K562 (cell line): ENCODE measurements around the gene CLCN6. TPM values are rescaled to one million over a fixed set of nuclear protein-coding genes. Genes with fewer than 3 reads are reported as not detected.

Experiments used
- ATF1 ChIP-seq, 2 experiments: fragments of 450-650 bp in 1 of 2; IDR thresholded peaks; 2 replicates each; pipeline ENCODE4 v1.6.1; 2016; ENCODE audit warnings: missing compliant biosample characterization in 1 of 2, missing genetic modification characterization in 1 of 2
- CC2D1A ChIP-seq: fragments of 450-650 bp; IDR thresholded peaks from 2 replicates; pipeline ENCODE4 v1.6.1; 2017; ENCODE audit warnings: mild to moderate bottlenecking
- FOXJ3 ChIP-seq: sonication (generic); formaldehyde crosslinking; IDR thresholded peaks from 2 replicates; pipeline ENCODE4 v1.4.0; 2020; ENCODE audit warnings: mild to moderate bottlenecking, missing genetic modification reagents
- GABPB2 ChIP-seq: fragments of 250-450 bp; sonication (Bioruptor Pico); conservative IDR thresholded peaks from 2 replicates; pipeline ENCODE4 v1.5.1; 2021; ENCODE audit warnings: mild to moderate bottlenecking
- HOMEZ ChIP-seq: fragments of 250-450 bp; sonication (Bioruptor Pico); IDR thresholded peaks from 2 replicates; pipeline ENCODE4 v1.4.0; 2020; ENCODE audit warnings: mild to moderate bottlenecking, moderate library complexity
- KHSRP ChIP-seq: fragments of 450-650 bp; IDR thresholded peaks from 2 replicates; pipeline ENCODE4 v1.6.1; 2017
- MYNN ChIP-seq, 2 experiments: sonication (generic); formaldehyde crosslinking in 1 of 2; IDR thresholded peaks; 2 replicates each; pipeline versions ENCODE4 v1.5.0 to v1.6.1; 2016 to 2020; ENCODE audit warnings: antibody characterized with exemption in 1 of 2, missing genetic modification reagents in 1 of 2
- NFATC3 ChIP-seq: fragments of 450-650 bp; IDR thresholded peaks from 2 replicates; pipeline ENCODE4 v1.6.1; 2017; ENCODE audit warnings: mild to moderate bottlenecking
- RBBP5 ChIP-seq: fragments of 200-600 bp; sonication (generic); IDR thresholded peaks from 2 replicates; pipeline ENCODE4 v1.6.1; 2012; ENCODE audit warnings: borderline replicate concordance, mild to moderate bottlenecking, low read length, control low read depth, inconsistent platforms; ENCODE audit not compliant: insufficient read depth, poor library complexity, severe bottlenecking
- RREB1 ChIP-seq: fragments of 250-450 bp; sonication (Bioruptor Pico); IDR thresholded peaks from 2 replicates; pipeline ENCODE4 v1.4.0; 2020
- SREBF2 ChIP-seq: sonication (generic); formaldehyde crosslinking; IDR thresholded peaks from 2 replicates; pipeline ENCODE4 v1.4.0; 2020; ENCODE audit warnings: mild to moderate bottlenecking, missing genetic modification reagents
- TEAD2 ChIP-seq: fragments of 450-650 bp; IDR thresholded peaks from 2 replicates; pipeline ENCODE4 v1.6.1; 2016; ENCODE audit warnings: missing genetic modification characterization, control low read depth, missing compliant biosample characterization
- TFAP4 ChIP-seq: sonication (generic); formaldehyde crosslinking; IDR thresholded peaks from 2 replicates; pipeline ENCODE4 v1.8.0; 2022; ENCODE audit warnings: missing genetic modification reagents, mild to moderate bottlenecking, moderate library complexity, borderline replicate concordance
- ZNF589 ChIP-seq: fragments of 200-800 bp; sonication (Bioruptor generic); IDR thresholded peaks from 2 replicates; pipeline ENCODE4 v1.6.1; 2016; ENCODE audit warnings: low read depth, missing genetic modification characterization, missing compliant biosample characterization
- polyA plus RNA-seq, 8 experiments: library from polyadenylated mRNA; depleted of rRNA in 4 of 8; stranded (reverse) in 5 of 8; unstranded in 3 of 8; fragments of >200 nt; fragmentation: Nextera tagmentation in 2 of 8; fragmentation: Illumina TruSeq in 1 of 8; extraction: Ambion mirVana in 2 of 8; extraction: Trizol in 1 of 8; gene quantifications; 2 replicates each; pipeline versions ENCODE4 v1.2.1 to v1.2.3, GENCODE V29; 2011 to 2014; ENCODE audit warnings: inconsistent platforms in 1 of 8, missing spikeins in 1 of 8
- total RNA-seq, 7 experiments: library from RNA; depleted of rRNA in 6 of 7; stranded (reverse); fragments of >200 nt in 6 of 7; fragmentation: Illumina TruSeq in 2 of 7; extraction: Trizol in 2 of 7; gene quantifications; 2 replicates each; pipeline versions ENCODE4 v1.2.1 to v1.2.3, GENCODE V29; 2011 to 2021; ENCODE audit warnings: low replicate concordance in 1 of 7

Gene CLCN6
- total and polyA plus RNA-seq, 9 of the 15 experiments (the other 6 are each of a cell fraction or from before 2014, with no cell fraction given) = 2.0 to 21.8 (median 13.6) TPM

GRCh38 chr1:11802973-11803885, 2.8 kb upstream of the CLCN6 start (continued):
- 0 out of 2 replicates have a peak, but pooled peaks have one; percentile 68 for TF ChIP-seq RREB1 (CRISPR knock-in tag)
- no peak for TF ChIP-seq ZNF589 (CRISPR knock-in tag)
- no peak for TF ChIP-seq HOMEZ (CRISPR knock-in tag)
- peak; percentile 70 for TF ChIP-seq MYNN (IDR thresholded peaks at IDR 0.05)
- no peak for TF ChIP-seq MYNN (CRISPR knock-in tag; IDR thresholded peaks at IDR 0.05)
- no peak for TF ChIP-seq ATF1 (CRISPR knock-in tag; IDR thresholded peaks at IDR 0.05)
- TF ChIP-seq ATF1 (tag; IDR thresholded peaks at IDR 0.05) = peak; percentile 29
- 0 out of 2 replicates have a peak, but pooled peaks have one; percentile 42 for TF ChIP-seq GABPB2
- TF ChIP-seq NFATC3 = no peak
- TF ChIP-seq CC2D1A = peak; percentile 95; the same call in 1 of the 2 replicates
- no peak for TF ChIP-seq KHSRP
- no peak for TF ChIP-seq FOXJ3
- peak; percentile 90 for TF ChIP-seq TFAP4 (CRISPR knock-in tag)
- TF ChIP-seq RBBP5 = peak; percentile 3
- TF ChIP-seq SREBF2 (CRISPR knock-in tag) = 0 out of 2 replicates have a peak, but pooled peaks have one; percentile 26
- TF ChIP-seq TEAD2 (tag) = no peak
